T-cell (primary cell): ENCODE data around the gene NCAPG. TPM values are rescaled to one million over a fixed set of nuclear protein-coding genes. Genes with fewer than 3 reads are reported as not detected.

Experiments used
- ATAC-seq, 4 experiments: fragments of 200-7000 bp in 3 of 4; fragments of 150-1000 bp in 1 of 4; cut with Tn5 transposase; replicated peaks in 1 of 4; 1 replicate in 3 of 4; 2 replicates in 1 of 4; pipeline ENCODE4 v1.10.0; 2021; ENCODE audit warnings: moderate library complexity in 3 of 4, mild to moderate bottlenecking in 2 of 4, moderate number of reproducible peaks in 1 of 4
- CTCF ChIA-PET, 2 donors: fragments of 300-600 bp; sonication (Branson Sonifier 250); formaldehyde crosslinking; loops; one replicate each; lab custom pipeline; 2022; ENCODE audit warnings: antibody characterized with exemption in 2 of 2; lab: Charles Lee
- POLR2A ChIA-PET, 2 donors: fragments of 300-600 bp; sonication (Branson Sonifier 250); formaldehyde crosslinking; loops; one replicate each; lab custom pipeline; 2022; ENCODE audit warnings: antibody characterized with exemption in 2 of 2; lab: Charles Lee
- DNase-seq, 35 experiments: peaks; one replicate each; pipeline versions ENCODE4 v3.0.0 to v3.0.0-alpha.2; 2013 to 2023
- H3K27ac ChIP-seq: one replicate; pipeline ENCODE4 v1.5.1; 2013; ENCODE audit warnings: low read length
- H3K27me3 ChIP-seq, 2 experiments: replicated peaks in 1 of 2; 1 replicate in 1 of 2; 2 replicates in 1 of 2; pipeline versions ENCODE4 v1.6.1 to v1.7.0; 2013; ENCODE audit warnings: low read length in 1 of 2, mixed read lengths in 1 of 2; ENCODE audit not compliant: control insufficient read depth in 2 of 2, insufficient read depth in 2 of 2; ENCODE audit errors: extremely low read depth in 1 of 2
- H3K36me3 ChIP-seq, 2 donors: 1 replicate in 1 of 2; 2 replicates in 1 of 2; pipeline versions ENCODE4 v1.6.1 to v1.7.0; 2013; ENCODE audit warnings: low read length in 1 of 2; ENCODE audit not compliant: control insufficient read depth in 2 of 2, insufficient read depth in 1 of 2; ENCODE audit errors: extremely low read depth in 1 of 2
- H3K4me1 ChIP-seq, 2 experiments: 1 replicate in 1 of 2; 2 replicates in 1 of 2; pipeline versions ENCODE4 v1.6.1 to v1.7.0; 2013; ENCODE audit warnings: low read length in 2 of 2, mixed read lengths in 1 of 2; ENCODE audit not compliant: insufficient read depth in 2 of 2, control insufficient read depth in 1 of 2; ENCODE audit errors: extremely low read depth in 1 of 2
- H3K4me3 ChIP-seq, 2 donors: 1 replicate in 1 of 2; 2 replicates in 1 of 2; pipeline versions ENCODE4 v1.5.1 to v1.7.0; 2013; ENCODE audit warnings: mild to moderate bottlenecking in 2 of 2, low read length in 1 of 2, moderate library complexity in 1 of 2; ENCODE audit not compliant: control insufficient read depth in 1 of 2; ENCODE audit errors: extremely low read depth in 1 of 2
- H3K9me3 ChIP-seq: 2 replicates; pipeline ENCODE4 v1.7.0; 2013
- H3K27ac Mint-ChIP-seq, 2 donors: one replicate each; pipeline ENCODE4 v1.8.0; 2020 to 2021; ENCODE audit warnings: mild to moderate bottlenecking in 2 of 2, mixed read lengths in 2 of 2
- H3K27me3 Mint-ChIP-seq, 2 donors: one replicate each; pipeline ENCODE4 v1.8.0; 2021 to 2022; ENCODE audit warnings: mixed read lengths in 2 of 2
- H3K36me3 Mint-ChIP-seq: one replicate; pipeline ENCODE4 v1.8.0; 2021; ENCODE audit warnings: mixed read lengths
- H3K4me1 Mint-ChIP-seq, 3 donors: one replicate each; pipeline ENCODE4 v1.8.0; 2020 to 2022; ENCODE audit warnings: mixed read lengths in 3 of 3, mild to moderate bottlenecking in 1 of 3
- H3K4me3 Mint-ChIP-seq, 3 donors: one replicate each; pipeline ENCODE4 v1.8.0; 2020 to 2022; ENCODE audit warnings: mild to moderate bottlenecking in 3 of 3, mixed read lengths in 3 of 3, moderate library complexity in 3 of 3
- H3K9me3 Mint-ChIP-seq, 3 donors: one replicate each; pipeline ENCODE4 v1.8.0; 2020 to 2022; ENCODE audit warnings: mixed read lengths in 3 of 3
- WGBS: methylation state at CpG from one replicate; pipeline ENCODE4 v1.1.5; 2013; ENCODE audit warnings: missing lambda C conversion rate; ENCODE audit not compliant: insufficient coverage; 5-methylcytosine and 5-hydroxymethylcytosine counted together
- total RNA-seq, 35 experiments: library from RNA in 6 of 35; stranded (reverse) in 6 of 35; fragments of 120-200 nt in 1 of 35; gene quantifications; one replicate each; pipeline versions ENCODE4 v1.2.1 to v1.2.4 and lab custom pipeline; 2013 to 2026

The NCAPG gene, protein sequence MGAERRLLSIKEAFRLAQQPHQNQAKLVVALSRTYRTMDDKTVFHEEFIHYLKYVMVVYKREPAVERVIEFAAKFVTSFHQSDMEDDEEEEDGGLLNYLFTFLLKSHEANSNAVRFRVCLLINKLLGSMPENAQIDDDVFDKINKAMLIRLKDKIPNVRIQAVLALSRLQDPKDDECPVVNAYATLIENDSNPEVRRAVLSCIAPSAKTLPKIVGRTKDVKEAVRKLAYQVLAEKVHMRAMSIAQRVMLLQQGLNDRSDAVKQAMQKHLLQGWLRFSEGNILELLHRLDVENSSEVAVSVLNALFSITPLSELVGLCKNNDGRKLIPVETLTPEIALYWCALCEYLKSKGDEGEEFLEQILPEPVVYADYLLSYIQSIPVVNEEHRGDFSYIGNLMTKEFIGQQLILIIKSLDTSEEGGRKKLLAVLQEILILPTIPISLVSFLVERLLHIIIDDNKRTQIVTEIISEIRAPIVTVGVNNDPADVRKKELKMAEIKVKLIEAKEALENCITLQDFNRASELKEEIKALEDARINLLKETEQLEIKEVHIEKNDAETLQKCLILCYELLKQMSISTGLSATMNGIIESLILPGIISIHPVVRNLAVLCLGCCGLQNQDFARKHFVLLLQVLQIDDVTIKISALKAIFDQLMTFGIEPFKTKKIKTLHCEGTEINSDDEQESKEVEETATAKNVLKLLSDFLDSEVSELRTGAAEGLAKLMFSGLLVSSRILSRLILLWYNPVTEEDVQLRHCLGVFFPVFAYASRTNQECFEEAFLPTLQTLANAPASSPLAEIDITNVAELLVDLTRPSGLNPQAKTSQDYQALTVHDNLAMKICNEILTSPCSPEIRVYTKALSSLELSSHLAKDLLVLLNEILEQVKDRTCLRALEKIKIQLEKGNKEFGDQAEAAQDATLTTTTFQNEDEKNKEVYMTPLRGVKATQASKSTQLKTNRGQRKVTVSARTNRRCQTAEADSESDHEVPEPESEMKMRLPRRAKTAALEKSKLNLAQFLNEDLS
- total RNA-seq (1 to 10 TPM in 4 of 5 donors, under 1 TPM in 1; 0.73 to 1.8 (median 1.5) TPM), total RNA-seq (lab: John Stamatoyannopoulos, UW) (0.17 to 32.5 (median 1.1) reads per million in 29 experiments)
- 2.1 TPM for total RNA-seq (2013)

GRCh38 chr4:17810260-17811077, at the start of gene NCAPG, which contains the start of gene DCAF16:
NCAPG (plus strand) TSS chr4:17810979; CDS start chr4:17811078, 99 bp downstream.
DCAF16 (minus strand) TSS chr4:17810757; CDS start chr4:17804141, 6,616 bp downstream.
- ChIA-PET POLR2A (interaction anchor here in 1 of 2 donors (1.0 kb wide), 1 partner anchor 196 kb away, joined by 3 read pairs; the partner anchor contains the start of gene MED28), CTCF (interaction anchor here (0.6 to 3.7 kb wide), 8 partner anchors 9 to 782 kb away, joined by 3 to 26 read pairs (median 4); no protein-coding TSS in a partner anchor)
- DNase-seq: peak; percentile 94 to 100 (median 97)
- no peaks in the 10 kb centered on the region for H3K9me3 Mint-ChIP-seq
- H3K4me3 ChIP-seq: peak within 1 kb of the TSS; percentile 91 to 93
- H3K9me3 ChIP-seq: no peaks in the 10 kb centered on the region
- no peaks in the 10 kb centered on the region for H3K27me3 ChIP-seq
- H3K4me3 Mint-ChIP-seq: peak within 1 kb of the TSS; percentile 95 to 100 (median 95)
- H3K4me1 Mint-ChIP-seq: peaks cover 57 to 68% (median 62%) of the 10 kb centered on the region in 3 donors
- no peaks in the 10 kb centered on the region for H3K27me3 Mint-ChIP-seq
- WGBS: under 1% methylated on average over 69 of the region's 69 CpGs
- peaks cover 9% of the 10 kb centered on the region for H3K36me3 Mint-ChIP-seq
- H3K27ac Mint-ChIP-seq: peak within 1 kb of the TSS; percentile 94 to 99
- ATAC-seq: peak; percentile 92 to 95 (median 92)
- H3K36me3 ChIP-seq: peaks cover 0 to 3% of the 10 kb centered on the region in 2 donors
- peaks cover 16 to 31% of the 10 kb centered on the region in 2 experiments for H3K4me1 ChIP-seq
- H3K27ac ChIP-seq: peak within 1 kb of the TSS; percentile 95

GRCh38 chr4:17761062-17761461, 49.7 kb upstream of the NCAPG start:
- Mint-ChIP-seq H3K36me3 (no peaks in the 10 kb centered on the region), H3K9me3 (no peaks in the 10 kb centered on the region), H3K27me3 (peaks cover 0 to 2% of the 10 kb centered on the region in 2 donors), H3K4me3 (no peak overlapping the region), H3K4me1 (peaks cover 0 to 8% (median 7%) of the 10 kb centered on the region in 3 donors), H3K27ac (no peak overlapping the region)
- H3K9me3 ChIP-seq: no peaks in the 10 kb centered on the region
- H3K36me3 ChIP-seq: no peaks in the 10 kb centered on the region
- ChIA-PET CTCF (interaction anchor here in 1 of 2 donors (0.7 kb wide), 2 partner anchors 694 to 1566 kb away, joined by 3 read pairs; no protein-coding TSS in a partner anchor), POLR2A (no interaction called here)
- no peak overlapping the region for H3K27ac ChIP-seq
- no peak overlapping the region for H3K4me3 ChIP-seq
- no peak for DNase-seq
- no peaks in the 10 kb centered on the region for H3K27me3 ChIP-seq
- no peak for ATAC-seq
- H3K4me1 ChIP-seq: no peaks in the 10 kb centered on the region
- WGBS: 50% methylated on average over 1 of the region's 1 CpG

DNA sequence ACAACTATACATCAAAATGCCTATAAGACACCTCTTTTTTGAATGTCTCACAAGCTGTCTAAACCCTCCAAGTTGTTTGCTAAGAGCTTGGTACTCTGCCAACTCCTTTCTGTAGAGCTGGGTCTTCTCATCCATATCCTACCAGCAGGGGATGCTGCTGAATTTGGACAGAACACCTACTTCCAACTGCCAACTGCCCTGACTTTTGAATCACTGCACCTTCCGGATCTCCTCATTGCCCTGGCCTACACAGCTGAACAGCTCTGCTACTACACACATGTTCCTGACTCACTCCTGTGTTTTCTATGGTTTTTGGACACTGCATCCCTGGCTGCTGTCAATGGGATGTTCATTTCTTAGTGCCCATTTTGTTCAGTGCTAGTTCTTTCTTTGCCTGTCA, 48.1 kb upstream of the NCAPG start:
- Histone ChIP-seq H3K4me1 (no peaks in the 10 kb centered on the region), H3K4me3 (no peak overlapping the region), H3K9me3 (no peaks in the 10 kb centered on the region), H3K27me3 (no peaks in the 10 kb centered on the region), H3K36me3 (no peaks in the 10 kb centered on the region), H3K27ac (no peak overlapping the region)
- Mint-ChIP-seq H3K27me3 (peaks cover 0 to 2% of the 10 kb centered on the region in 2 donors), H3K27ac (no peak overlapping the region), H3K4me3 (no peak overlapping the region), H3K9me3 (no peaks in the 10 kb centered on the region), H3K36me3 (no peaks in the 10 kb centered on the region), H3K4me1 (peaks cover 0 to 11% (median 8%) of the 10 kb centered on the region in 3 donors)
- ChIA-PET POLR2A (no interaction called here), CTCF (no interaction called here)
- DNase-seq (peak in 1 of 35 experiments; percentile 3), ATAC-seq (no peak)
- 89% methylated on average over 1 of the region's 1 CpG for WGBS

- 100% methylated on average over 2 of the region's 3 CpGs for WGBS
- H3K27me3 Mint-ChIP-seq: peaks cover 0 to 2% of the 10 kb centered on the region in 2 donors
- DNase-seq (no peak), ATAC-seq (no peak)
- Histone ChIP-seq H3K27me3 (no peaks in the 10 kb centered on the region), H3K36me3 (no peaks in the 10 kb centered on the region), H3K27ac (no peak overlapping the region), H3K4me1 (no peaks in the 10 kb centered on the region), H3K9me3 (no peaks in the 10 kb centered on the region), H3K4me3 (no peak overlapping the region)
- ChIA-PET CTCF (no interaction called here), POLR2A (no interaction called here)
- no peaks in the 10 kb centered on the region for H3K9me3 Mint-ChIP-seq
- no peak overlapping the region for H3K4me3 Mint-ChIP-seq
- H3K36me3 Mint-ChIP-seq: no peaks in the 10 kb centered on the region
- peaks cover 0 to 11% (median 8%) of the 10 kb centered on the region in 3 donors for H3K4me1 Mint-ChIP-seq
- H3K27ac Mint-ChIP-seq: no peak overlapping the region
Observed at GRCh38 chr4:17763416-17763815, 47.4 kb upstream of the NCAPG start.

DNA sequence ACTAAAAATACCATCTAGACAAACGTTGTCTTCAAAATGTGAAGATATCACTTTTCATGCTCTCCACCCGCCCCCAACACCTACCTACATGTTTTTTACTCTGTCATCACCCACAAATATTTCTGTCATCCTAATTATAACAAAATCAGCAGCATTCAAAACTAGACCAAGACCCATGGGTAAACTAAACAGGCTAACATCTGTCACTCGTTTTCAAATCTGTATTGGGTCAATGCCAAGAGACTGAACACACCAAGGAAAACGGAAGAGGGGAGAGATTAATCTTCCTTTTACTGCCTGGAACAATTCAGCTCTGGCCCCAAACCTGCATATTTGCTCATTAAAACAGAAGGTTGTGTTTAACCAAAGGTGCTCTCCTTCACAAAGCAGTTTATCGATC, 46.8 kb upstream of the NCAPG start:
- Histone ChIP-seq H3K27me3 (no peaks in the 10 kb centered on the region), H3K36me3 (no peaks in the 10 kb centered on the region), H3K9me3 (no peaks in the 10 kb centered on the region), H3K27ac (no peak overlapping the region), H3K4me1 (no peaks in the 10 kb centered on the region), H3K4me3 (no peak overlapping the region)
- CTCF ChIA-PET: no interaction called here
- peaks cover 0 to 11% (median 8%) of the 10 kb centered on the region in 3 donors for H3K4me1 Mint-ChIP-seq
- 53% methylated on average over 4 of the region's 5 CpGs for WGBS
- no peak overlapping the region for H3K4me3 Mint-ChIP-seq
- H3K36me3 Mint-ChIP-seq: no peaks in the 10 kb centered on the region
- POLR2A ChIA-PET: no interaction called here
- DNase-seq: no peak
- ATAC-seq: no peak
- H3K27me3 Mint-ChIP-seq: peaks cover 0 to 2% of the 10 kb centered on the region in 2 donors
- H3K27ac Mint-ChIP-seq: no peak overlapping the region
- H3K9me3 Mint-ChIP-seq: no peaks in the 10 kb centered on the region
